ENCODE results near the gene LRRC7.

The LRRC7 gene

GRCh38 chr1:69814926-69815325 lies 247.2 kb downstream of the LRRC7 start:
- H3K36me3 Mint-ChIP-seq = no peaks in the 10 kb centered on the region
- ATAC-seq (replicated peaks) (no peak), DNase-seq (no peak)
- no peak overlapping the region for H3K4me3 Mint-ChIP-seq
- no peak overlapping the region for H3K27ac Mint-ChIP-seq
- no peaks in the 10 kb centered on the region for H3K4me1 Mint-ChIP-seq
- peaks cover 0 to 4% of the 10 kb centered on the region in 2 donors for H3K9me3 Mint-ChIP-seq
- H3K27me3 Mint-ChIP-seq = no peaks in the 10 kb centered on the region

- no peaks in the 10 kb centered on the region for H3K9me3 Mint-ChIP-seq
- DNase-seq (no peak), ATAC-seq (replicated peaks) (no peak)
- H3K27me3 Mint-ChIP-seq = no peaks in the 10 kb centered on the region
- no peaks in the 10 kb centered on the region for H3K4me1 Mint-ChIP-seq
- H3K27ac Mint-ChIP-seq = no peak overlapping the region
- no peaks in the 10 kb centered on the region for H3K36me3 Mint-ChIP-seq
- H3K4me3 Mint-ChIP-seq = no peak overlapping the region
Observed at GRCh38 chr1:69824932-69825331, 257.2 kb downstream of the LRRC7 start.

- ATAC-seq (replicated peaks) (no peak), DNase-seq (no peak)
- H3K27ac Mint-ChIP-seq = no peak overlapping the region
- no peaks in the 10 kb centered on the region for H3K9me3 Mint-ChIP-seq
- no peak overlapping the region for H3K4me3 Mint-ChIP-seq
- H3K4me1 Mint-ChIP-seq = no peaks in the 10 kb centered on the region
- no peaks in the 10 kb centered on the region for H3K27me3 Mint-ChIP-seq
- no peaks in the 10 kb centered on the region for H3K36me3 Mint-ChIP-seq
Observed at GRCh38 chr1:69827732-69828131, 260.0 kb downstream of the LRRC7 start.

GRCh38 chr1:69833536-69833935 lies 265.8 kb downstream of the LRRC7 start:
- H3K4me1 Mint-ChIP-seq = no peaks in the 10 kb centered on the region
- DNase-seq = no peak
- H3K27me3 Mint-ChIP-seq = no peaks in the 10 kb centered on the region
- H3K4me3 Mint-ChIP-seq = no peak overlapping the region
- no peaks in the 10 kb centered on the region for H3K36me3 Mint-ChIP-seq
- no peak for ATAC-seq (replicated peaks)
- no peak overlapping the region for H3K27ac Mint-ChIP-seq
- H3K9me3 Mint-ChIP-seq = no peaks in the 10 kb centered on the region

- H3K27me3 Mint-ChIP-seq = no peaks in the 10 kb centered on the region
- no peak for ATAC-seq (replicated peaks)
- H3K4me3 Mint-ChIP-seq = no peak overlapping the region
- H3K9me3 Mint-ChIP-seq = no peaks in the 10 kb centered on the region
- H3K27ac Mint-ChIP-seq = no peak overlapping the region
- no peaks in the 10 kb centered on the region for H3K4me1 Mint-ChIP-seq
- no peaks in the 10 kb centered on the region for H3K36me3 Mint-ChIP-seq
- DNase-seq = no peak
Observed at GRCh38 chr1:69834336-69834735, 266.6 kb downstream of the LRRC7 start.

DNA sequence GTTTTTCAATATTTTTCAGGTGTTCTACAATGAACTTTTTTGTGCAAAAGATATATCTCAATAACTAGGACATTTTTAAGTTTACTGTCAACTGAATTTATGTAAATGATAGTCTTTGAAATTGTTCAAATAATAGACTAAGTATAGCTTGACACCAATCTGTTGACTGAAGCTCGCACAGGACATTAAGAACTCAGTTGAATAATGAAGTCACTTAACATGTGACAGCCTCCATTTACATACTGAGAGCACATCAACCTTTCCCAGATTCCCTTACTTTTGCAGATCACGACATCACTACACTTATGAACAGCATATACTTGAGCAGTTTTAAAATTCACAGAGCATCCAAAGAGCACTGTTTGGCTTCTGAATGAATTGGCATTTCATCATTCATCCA lies 268.2 kb downstream of the LRRC7 start:
- ATAC-seq (replicated peaks) (no peak), DNase-seq (no peak)
- Mint-ChIP-seq H3K9me3 (peaks cover 0 to 2% of the 10 kb centered on the region in 2 donors), H3K27me3 (no peaks in the 10 kb centered on the region), H3K27ac (no peak overlapping the region), H3K36me3 (no peaks in the 10 kb centered on the region), H3K4me3 (no peak overlapping the region), H3K4me1 (no peaks in the 10 kb centered on the region)

- peaks cover 0 to 3% of the 10 kb centered on the region in 2 donors for H3K9me3 Mint-ChIP-seq
- ATAC-seq (replicated peaks) (no peak), DNase-seq (no peak)
- H3K4me3 Mint-ChIP-seq = no peak overlapping the region
- no peaks in the 10 kb centered on the region for H3K36me3 Mint-ChIP-seq
- no peak overlapping the region for H3K27ac Mint-ChIP-seq
- H3K27me3 Mint-ChIP-seq = no peaks in the 10 kb centered on the region
- H3K4me1 Mint-ChIP-seq = no peaks in the 10 kb centered on the region
Observed at GRCh38 chr1:69836971-69837636, 269.4 kb downstream of the LRRC7 start.

GRCh38 chr1:69842326-69842725 lies 274.6 kb downstream of the LRRC7 start:
- Mint-ChIP-seq H3K4me3 (no peak overlapping the region), H3K4me1 (no peaks in the 10 kb centered on the region), H3K9me3 (peaks cover under 1 to 3% of the 10 kb centered on the region in 2 donors), H3K36me3 (no peaks in the 10 kb centered on the region), H3K27me3 (no peaks in the 10 kb centered on the region), H3K27ac (no peak overlapping the region)
- DNase-seq (no peak), ATAC-seq (replicated peaks) (no peak)

GRCh38 chr1:69845655-69846054 lies 277.9 kb downstream of the LRRC7 start:
- ATAC-seq (replicated peaks) (no peak), DNase-seq (no peak)
- H3K4me1 Mint-ChIP-seq = no peaks in the 10 kb centered on the region
- H3K4me3 Mint-ChIP-seq = no peak overlapping the region
- H3K9me3 Mint-ChIP-seq = peaks cover 5% of the 10 kb centered on the region in 2 donors
- no peak overlapping the region for H3K27ac Mint-ChIP-seq
- no peaks in the 10 kb centered on the region for H3K36me3 Mint-ChIP-seq
- no peaks in the 10 kb centered on the region for H3K27me3 Mint-ChIP-seq

DNA sequence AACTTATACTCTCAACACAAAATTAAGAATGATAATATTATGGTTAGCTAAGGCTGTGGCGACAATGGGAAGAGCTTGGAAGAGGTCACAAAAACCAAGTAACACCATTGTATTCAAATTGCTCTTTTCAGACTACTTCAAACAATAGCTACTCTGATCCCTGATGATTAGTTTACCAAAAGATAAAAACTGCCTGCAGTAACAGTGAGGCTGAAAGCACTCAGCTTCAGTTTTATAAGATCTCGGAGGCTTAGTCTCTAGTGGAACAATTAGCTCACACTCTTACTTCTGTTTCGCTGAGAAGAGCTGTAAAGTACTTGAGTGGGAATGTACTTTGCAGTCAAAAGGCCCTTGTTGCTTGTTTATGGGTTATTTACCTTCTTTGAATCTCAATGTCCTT lies 278.5 kb downstream of the LRRC7 start:
- peaks cover 2 to 5% of the 10 kb centered on the region in 2 donors for H3K9me3 Mint-ChIP-seq
- no peaks in the 10 kb centered on the region for H3K27me3 Mint-ChIP-seq
- H3K27ac Mint-ChIP-seq = no peak overlapping the region
- DNase-seq (no peak), ATAC-seq (replicated peaks) (no peak)
- no peaks in the 10 kb centered on the region for H3K4me1 Mint-ChIP-seq
- H3K36me3 Mint-ChIP-seq = no peaks in the 10 kb centered on the region
- H3K4me3 Mint-ChIP-seq = no peak overlapping the region

- no peaks in the 10 kb centered on the region for H3K36me3 Mint-ChIP-seq
- no peak for DNase-seq
- peaks cover 2 to 5% of the 10 kb centered on the region in 2 donors for H3K9me3 Mint-ChIP-seq
- no peaks in the 10 kb centered on the region for H3K27me3 Mint-ChIP-seq
- no peaks in the 10 kb centered on the region for H3K4me1 Mint-ChIP-seq
- no peak for ATAC-seq (replicated peaks)
- no peak overlapping the region for H3K27ac Mint-ChIP-seq
- H3K4me3 Mint-ChIP-seq = no peak overlapping the region
Observed at GRCh38 chr1:69847670-69848069, 279.9 kb downstream of the LRRC7 start.

DNA sequence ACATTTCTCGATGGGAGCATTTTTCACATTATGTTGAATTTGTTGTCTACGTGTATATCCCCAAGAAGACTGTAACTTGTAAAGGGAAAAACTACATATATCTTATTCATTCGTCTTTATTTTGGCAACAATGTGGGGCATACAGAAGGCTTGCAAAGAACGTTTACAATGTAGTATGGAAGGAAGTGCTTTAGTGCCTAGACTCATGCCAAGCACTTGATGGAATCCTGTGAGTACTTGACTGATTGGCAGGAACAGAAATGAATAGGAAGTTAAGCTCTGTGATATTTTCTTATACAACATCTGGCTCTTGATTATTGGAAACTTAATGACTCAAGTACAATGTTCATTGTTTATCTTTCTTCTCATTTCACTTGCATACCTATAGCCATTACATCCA lies 284.4 kb downstream of the LRRC7 start:
- no peak for DNase-seq
- H3K27me3 Mint-ChIP-seq = no peaks in the 10 kb centered on the region
- no peak for ATAC-seq (replicated peaks)
- H3K4me1 Mint-ChIP-seq = no peaks in the 10 kb centered on the region
- no peak overlapping the region for H3K4me3 Mint-ChIP-seq
- no peaks in the 10 kb centered on the region for H3K36me3 Mint-ChIP-seq
- H3K27ac Mint-ChIP-seq = no peak overlapping the region
- H3K9me3 Mint-ChIP-seq = peaks cover 4 to 5% of the 10 kb centered on the region in 2 donors

DNA sequence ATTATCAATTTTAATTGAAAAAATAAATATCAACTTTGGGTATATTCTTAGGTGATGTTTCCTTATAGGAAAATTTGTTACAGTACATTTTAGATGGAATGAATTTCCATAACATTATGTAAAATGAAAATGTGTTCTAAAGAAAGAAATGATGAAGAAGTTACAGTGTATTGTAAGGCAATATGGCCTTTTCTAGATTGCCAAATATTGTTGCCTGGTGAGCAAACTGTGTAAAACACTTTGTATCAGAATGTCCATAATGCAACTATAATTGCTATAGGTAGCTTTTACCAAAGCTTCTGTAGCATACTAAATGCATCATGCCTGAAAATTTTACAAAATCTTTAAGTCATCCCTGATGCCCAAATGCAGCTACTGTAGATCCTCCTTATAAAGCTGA lies 285.0 kb downstream of the LRRC7 start:
- Mint-ChIP-seq H3K27ac (no peak overlapping the region), H3K27me3 (no peaks in the 10 kb centered on the region), H3K4me3 (no peak overlapping the region), H3K36me3 (no peaks in the 10 kb centered on the region), H3K9me3 (peaks cover 1 to 2% of the 10 kb centered on the region in 2 donors), H3K4me1 (no peaks in the 10 kb centered on the region)
- no peak for ATAC-seq (replicated peaks)
- no peak for DNase-seq

- peaks cover 0 to 2% of the 10 kb centered on the region in 2 donors for H3K9me3 Mint-ChIP-seq
- H3K27me3 Mint-ChIP-seq = no peaks in the 10 kb centered on the region
- no peaks in the 10 kb centered on the region for H3K4me1 Mint-ChIP-seq
- no peak for DNase-seq
- no peak overlapping the region for H3K27ac Mint-ChIP-seq
- H3K4me3 Mint-ChIP-seq = no peak overlapping the region
- H3K36me3 Mint-ChIP-seq = no peaks in the 10 kb centered on the region
- ATAC-seq (replicated peaks) = no peak
Observed at GRCh38 chr1:69858534-69858933, 290.8 kb downstream of the LRRC7 start.

DNA sequence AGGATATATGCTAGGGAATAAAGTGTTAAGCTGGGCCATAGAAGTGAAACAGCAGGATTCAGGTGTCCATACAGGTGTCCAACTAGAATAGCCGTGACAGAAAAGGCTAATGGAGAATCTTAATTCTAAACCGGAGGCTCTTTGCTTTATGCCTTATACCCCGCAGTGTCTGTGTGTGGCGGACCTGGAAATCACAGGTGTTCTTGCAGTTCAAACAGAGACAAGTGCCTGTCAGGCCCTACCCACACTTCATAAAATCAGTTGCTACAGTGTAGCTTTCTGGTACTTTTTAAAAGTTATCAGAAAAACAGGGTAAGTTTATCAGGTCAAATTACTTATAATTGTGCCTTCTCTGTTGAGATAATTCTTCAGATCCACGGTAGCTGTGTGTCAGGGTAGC lies 293.9 kb downstream of the LRRC7 start:
- no peak for ATAC-seq (replicated peaks)
- Mint-ChIP-seq H3K9me3 (peaks cover 0 to 2% of the 10 kb centered on the region in 2 donors), H3K4me3 (no peak overlapping the region), H3K27ac (no peak overlapping the region), H3K36me3 (no peaks in the 10 kb centered on the region), H3K27me3 (no peaks in the 10 kb centered on the region), H3K4me1 (no peaks in the 10 kb centered on the region)
- no peak for DNase-seq

DNA sequence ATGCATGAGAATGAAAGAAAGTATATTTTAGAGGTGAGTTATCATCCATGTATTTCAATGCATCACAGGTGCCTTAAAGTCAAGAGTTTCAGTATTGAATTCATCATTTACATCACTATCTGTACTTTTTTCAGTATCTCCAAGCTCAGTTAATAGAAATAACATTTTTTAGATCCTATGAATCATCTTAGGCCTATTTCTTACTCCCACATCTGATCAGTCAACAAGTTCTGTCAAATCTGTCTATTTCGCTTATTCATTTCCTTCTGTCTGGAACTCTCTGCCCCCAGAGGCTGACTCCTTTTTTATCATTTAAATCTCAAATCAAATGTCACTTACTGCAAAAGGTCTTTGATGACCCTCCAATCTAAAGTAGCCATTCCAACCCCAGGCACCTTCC lies 295.2 kb downstream of the LRRC7 start:
- no peak overlapping the region for H3K4me3 Mint-ChIP-seq
- H3K9me3 Mint-ChIP-seq = peaks cover 0 to 2% of the 10 kb centered on the region in 2 donors
- no peaks in the 10 kb centered on the region for H3K4me1 Mint-ChIP-seq
- no peaks in the 10 kb centered on the region for H3K27me3 Mint-ChIP-seq
- H3K36me3 Mint-ChIP-seq = no peaks in the 10 kb centered on the region
- ATAC-seq (replicated peaks) (no peak), DNase-seq (no peak)
- H3K27ac Mint-ChIP-seq = no peak overlapping the region
